AG04450 (cell line): Measurements from ENCODE around the gene CORO2B. TPM values are rescaled to one million over a fixed set of nuclear protein-coding genes. Genes with fewer than 3 reads are reported as not detected.
A peak's percentile ranks its signal among the peaks of the same experiment; 100 is the strongest.

ENCODE experiments used
- CTCF ChIA-PET: fragments of 300-600, 350-600 bp; formaldehyde crosslinking; extraction: SDS; loops from one replicate; lab custom pipeline; 2022; ENCODE audit warnings: antibody characterized with exemption, inconsistent platforms; lab: Charles Lee
- POLR2A ChIA-PET: fragments of 350-600 bp; formaldehyde crosslinking; extraction: SDS; loops from one replicate; lab custom pipeline; 2021; ENCODE audit warnings: antibody characterized with exemption, inconsistent platforms; lab: Yijun Ruan, JAX
- DNase-seq: peaks from one replicate; pipeline ENCODE4 v3.0.0-alpha.2; 2011; ENCODE audit warnings: low read depth, low spot score
- H3K27ac ChIP-seq: one replicate; pipeline ENCODE4 v1.5.1; 2012; ENCODE audit warnings: low read depth, low read length, control low read depth
- H3K27me3 ChIP-seq: one replicate; pipeline ENCODE4 v1.6.0; 2012; ENCODE audit warnings: low read length; ENCODE audit not compliant: control insufficient read depth, insufficient read depth
- H3K4me3 ChIP-seq: 2 replicates; pipeline ENCODE4 v1.5.1; 2011; ENCODE audit warnings: mild to moderate bottlenecking, low read depth, low read length, control low read depth
- H3K9me3 ChIP-seq: 2 replicates; pipeline ENCODE4 v1.5.1; 2012; ENCODE audit warnings: low read length; ENCODE audit not compliant: control insufficient read depth, insufficient read depth
- CTCF ChIP-seq: IDR thresholded peaks from 2 replicates; pipeline ENCODE4 v1.5.1; 2011; ENCODE audit warnings: low read depth, low read length, control low read depth, inconsistent platforms
- polyA plus RNA-seq: library from polyadenylated mRNA; depleted of rRNA; stranded (reverse); fragments of >200 nt; gene quantifications from 2 replicates; pipeline ENCODE4 v1.2.3, GENCODE V29; 2011

The CORO2B gene
- polyA plus RNA-seq, 1 experiment = 16.1 TPM

DNA sequence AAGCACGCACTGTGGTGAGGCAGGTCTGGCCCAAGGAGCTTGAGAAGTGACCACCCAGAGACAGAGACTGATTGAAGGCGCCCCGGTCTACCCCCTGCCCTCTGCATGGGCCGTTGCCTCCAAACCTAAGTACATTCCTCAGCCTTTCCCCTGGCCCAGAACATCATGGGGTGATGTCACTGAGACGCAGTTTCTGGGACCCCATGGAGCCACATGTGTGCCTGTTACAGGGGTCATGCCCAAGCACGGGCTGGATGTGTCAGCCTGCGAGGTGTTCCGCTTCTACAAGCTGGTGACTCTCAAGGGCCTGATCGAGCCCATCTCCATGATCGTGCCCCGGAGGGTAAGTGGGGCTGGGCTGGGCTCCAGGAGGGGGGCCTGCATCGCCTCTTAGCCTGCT is 139.7 kb downstream of the CORO2B start:
- Histone ChIP-seq H3K4me3 (no peak overlapping the region), H3K27me3 (no peaks in the 10 kb centered on the region), H3K27ac (no peak overlapping the region), H3K9me3 (no peaks in the 10 kb centered on the region)
- ChIA-PET POLR2A (no interaction called here), CTCF (no interaction called here)
- no peak for DNase-seq
- TF ChIP-seq CTCF = no peak

DNA sequence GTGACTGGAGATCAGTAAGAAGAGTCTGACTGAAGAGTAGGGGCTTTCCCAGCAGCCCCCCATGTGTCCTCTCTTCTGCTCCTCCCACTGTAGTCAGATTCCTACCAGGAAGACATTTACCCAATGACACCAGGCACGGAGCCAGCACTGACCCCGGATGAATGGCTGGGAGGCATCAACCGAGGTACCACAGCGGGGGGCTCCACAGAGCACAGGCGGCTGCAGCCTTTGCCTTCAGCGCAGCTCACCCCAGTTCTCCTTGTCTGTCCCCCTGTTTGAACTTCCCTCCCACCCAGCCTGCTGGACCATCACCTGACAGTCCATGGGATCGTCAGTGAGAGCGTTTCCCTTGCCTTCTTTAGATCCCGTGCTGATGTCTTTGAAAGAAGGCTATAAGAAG is 140.3 kb downstream of the CORO2B start:
- TF ChIP-seq CTCF = no peak
- ChIA-PET CTCF (no interaction called here), POLR2A (no interaction called here)
- no peak overlapping the region for H3K27ac ChIP-seq
- H3K27me3 ChIP-seq = no peaks in the 10 kb centered on the region
- H3K9me3 ChIP-seq = no peaks in the 10 kb centered on the region
- DNase-seq = no peak
- H3K4me3 ChIP-seq = no peak overlapping the region

- ChIA-PET POLR2A (no interaction called here), CTCF (no interaction called here)
- TF ChIP-seq CTCF = no peak
- Histone ChIP-seq H3K27me3 (no peaks in the 10 kb centered on the region), H3K4me3 (no peak overlapping the region), H3K27ac (no peak overlapping the region), H3K9me3 (no peaks in the 10 kb centered on the region)
- no peak for DNase-seq
These were observed 140.9 kb downstream of the CORO2B start for GRCh38 chr15:68719672-68720071.

DNA sequence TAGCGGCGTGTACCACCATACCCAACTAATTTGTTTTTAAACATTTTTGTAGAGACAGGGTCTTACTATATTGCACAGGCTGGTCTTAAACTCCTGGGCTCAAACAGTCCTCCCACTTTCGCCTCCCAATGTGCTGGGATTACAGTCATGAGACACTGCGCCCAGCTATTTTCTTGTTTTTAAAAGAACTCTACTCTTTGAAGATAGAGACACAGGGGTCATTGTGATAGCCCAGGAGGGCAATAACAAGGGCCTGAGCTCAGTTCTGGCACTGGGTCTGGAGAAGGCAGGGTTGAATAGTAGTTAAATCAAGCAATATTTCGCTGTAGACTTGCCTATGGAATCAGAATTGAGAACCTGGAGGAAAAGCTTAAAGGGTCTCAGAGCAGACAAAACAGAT is 143.1 kb downstream of the CORO2B start:
- no peak for DNase-seq
- Histone ChIP-seq H3K4me3 (no peak overlapping the region), H3K9me3 (no peaks in the 10 kb centered on the region), H3K27me3 (no peaks in the 10 kb centered on the region), H3K27ac (no peak overlapping the region)
- no peak for TF ChIP-seq CTCF
- ChIA-PET CTCF (no interaction called here), POLR2A (no interaction called here)

DNA sequence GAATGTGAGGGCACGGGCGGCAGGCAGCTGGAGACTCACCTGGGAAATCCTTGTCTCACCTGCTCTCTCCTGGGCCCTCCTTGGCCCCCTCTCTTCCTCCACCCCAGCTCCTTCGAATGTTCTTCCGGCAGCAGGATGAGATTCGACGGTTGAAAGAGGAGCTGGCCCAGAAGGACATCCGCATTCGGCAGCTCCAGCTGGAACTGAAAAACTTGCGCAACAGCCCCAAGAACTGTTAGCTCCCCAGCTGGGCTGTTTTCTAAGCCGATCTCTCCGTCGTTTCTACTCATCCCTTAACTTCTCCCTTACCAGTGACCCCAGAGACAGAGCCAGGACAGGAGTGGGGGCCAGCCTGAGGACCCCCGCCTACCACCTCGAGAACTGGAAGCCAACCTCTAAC is 146.9 kb downstream of the CORO2B start:
- no peak overlapping the region for H3K4me3 ChIP-seq
- no peak for TF ChIP-seq CTCF
- H3K27ac ChIP-seq = peak overlapping the region; percentile 11
- CTCF ChIA-PET = interaction anchor here (1.0 to 2.4 kb wide), 6 partner anchors 27 to 200 kb away, joined by 3 to 14 read pairs (median 4); no protein-coding TSS in a partner anchor
- H3K9me3 ChIP-seq = no peaks in the 10 kb centered on the region
- DNase-seq = no peak
- no peaks in the 10 kb centered on the region for H3K27me3 ChIP-seq
- POLR2A ChIA-PET = no interaction called here
